ACC112 (cell line): ENCODE data around the gene NFKBIL1.
"Not testable (repeated sequence)": the region's sequence is repeated elsewhere in the genome, so short reads cannot be mapped to it uniquely, and the experiment has no call there.

ENCODE experiments used
- H2AFZ ChIP-seq: fragments of 200-600 bp; sonication (generic); one replicate; pipeline ENCODE4 v1.6.0; 2017; ENCODE audit warnings: antibody characterized with exemption, low read length; ENCODE audit not compliant: unreplicated experiment
- H3K27ac ChIP-seq: fragments of 200-600 bp; sonication (generic); 2 replicates; pipeline ENCODE4 v1.5.1; 2014; ENCODE audit warnings: low read depth, mild to moderate bottlenecking, antibody characterized with exemption, low read length, moderate library complexity
- H3K27me3 ChIP-seq: fragments of 200-600 bp; sonication (generic); 2 replicates; pipeline ENCODE4 v1.6.1; 2014; ENCODE audit warnings: mild to moderate bottlenecking, antibody characterized with exemption, low read length, moderate library complexity, mixed read lengths; ENCODE audit not compliant: insufficient read depth
- H3K36me3 ChIP-seq: fragments of 200-600 bp; sonication (generic); 2 replicates; pipeline ENCODE4 v1.6.1; 2016; ENCODE audit warnings: mild to moderate bottlenecking, antibody characterized with exemption, low read length, moderate library complexity, mixed read lengths; ENCODE audit not compliant: insufficient read depth
- H3K4me1 ChIP-seq: fragments of 200-600 bp; sonication (generic); one replicate; pipeline ENCODE4 v1.6.1; 2016; ENCODE audit warnings: low read length, mixed read lengths; ENCODE audit not compliant: insufficient read depth, unreplicated experiment, control insufficient read depth
- H3K4me3 ChIP-seq: fragments of 200-600 bp; sonication (generic); 2 replicates; pipeline ENCODE4 v1.5.1; 2014; ENCODE audit warnings: mild to moderate bottlenecking, low read depth, low read length
- H3K79me2 ChIP-seq: fragments of 200-600 bp; sonication (generic); one replicate; pipeline ENCODE4 v1.6.0; 2016; ENCODE audit warnings: low read length; ENCODE audit not compliant: control insufficient read depth, unreplicated experiment, insufficient read depth

The NFKBIL1 gene

GRCh38 chr6:31585491-31585890, 38.1 kb downstream of the NFKBIL1 start:
- Histone ChIP-seq H2AFZ (no peak overlapping the region), H3K4me3 (no peak overlapping the region), H3K27ac (no peak overlapping the region), H3K36me3 (no peaks in the 10 kb centered on the region), H3K79me2 (peaks cover 4% of the 10 kb centered on the region), H3K27me3 (no peaks in the 10 kb centered on the region), H3K4me1 (peaks cover 5% of the 10 kb centered on the region)

- no peak within 1 kb of the TSS for H2AFZ ChIP-seq
- peaks cover 4% of the 10 kb centered on the region for H3K79me2 ChIP-seq
- no peaks in the 10 kb centered on the region for H3K27me3 ChIP-seq
- H3K4me3 ChIP-seq: no peak within 1 kb of the TSS
- peaks cover 5% of the 10 kb centered on the region for H3K4me1 ChIP-seq
- no peak within 1 kb of the TSS for H3K27ac ChIP-seq
- no peaks in the 10 kb centered on the region for H3K36me3 ChIP-seq
Observed at GRCh38 chr6:31586008-31586407, 38.6 kb downstream of the NFKBIL1 start, which contains the start of gene LST1. Gene LST1 (plus strand): TSS chr6:31586277. CDS start chr6:31587300, 1,023 bp downstream.

DNA sequence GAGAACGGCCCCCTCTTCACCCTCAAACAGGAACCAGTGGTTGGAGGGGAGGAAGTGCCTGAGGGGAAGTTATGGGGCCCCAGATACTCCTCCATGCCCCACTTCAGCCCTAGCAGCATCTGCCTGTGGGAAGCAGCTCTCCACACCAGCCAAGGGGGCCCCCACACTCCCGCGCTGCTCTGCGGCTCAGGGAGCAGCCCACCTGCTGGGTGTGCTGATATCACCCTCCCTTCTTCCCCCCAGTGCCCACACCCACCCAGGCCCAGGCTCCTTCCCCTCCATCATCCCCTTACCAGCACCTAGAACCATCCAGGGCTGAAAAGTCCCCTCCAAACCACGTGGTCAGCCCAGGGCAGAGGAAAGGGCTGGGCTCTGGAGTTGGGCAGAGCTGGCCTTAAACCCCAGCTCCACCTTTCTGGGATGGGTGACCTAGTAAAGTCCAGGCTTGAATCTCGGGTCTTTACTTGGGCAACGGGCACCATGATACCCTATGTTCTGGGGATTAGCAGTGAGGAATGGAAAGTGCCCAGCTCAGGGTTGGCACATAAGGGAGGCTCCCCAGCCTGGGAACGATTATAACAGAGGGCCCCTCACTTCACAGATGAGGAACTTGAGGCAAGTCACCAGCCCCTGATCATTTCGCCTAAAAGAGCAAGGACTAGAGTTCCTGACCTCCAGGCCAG, 39.3 kb downstream of the NFKBIL1 start:
- Histone ChIP-seq H3K27me3 (no peaks in the 10 kb centered on the region), H2AFZ (no peak overlapping the region), H3K79me2 (no peaks in the 10 kb centered on the region), H3K27ac (no peak overlapping the region), H3K36me3 (no peaks in the 10 kb centered on the region), H3K4me1 (peaks cover 2% of the 10 kb centered on the region), H3K4me3 (no peak overlapping the region)

DNA sequence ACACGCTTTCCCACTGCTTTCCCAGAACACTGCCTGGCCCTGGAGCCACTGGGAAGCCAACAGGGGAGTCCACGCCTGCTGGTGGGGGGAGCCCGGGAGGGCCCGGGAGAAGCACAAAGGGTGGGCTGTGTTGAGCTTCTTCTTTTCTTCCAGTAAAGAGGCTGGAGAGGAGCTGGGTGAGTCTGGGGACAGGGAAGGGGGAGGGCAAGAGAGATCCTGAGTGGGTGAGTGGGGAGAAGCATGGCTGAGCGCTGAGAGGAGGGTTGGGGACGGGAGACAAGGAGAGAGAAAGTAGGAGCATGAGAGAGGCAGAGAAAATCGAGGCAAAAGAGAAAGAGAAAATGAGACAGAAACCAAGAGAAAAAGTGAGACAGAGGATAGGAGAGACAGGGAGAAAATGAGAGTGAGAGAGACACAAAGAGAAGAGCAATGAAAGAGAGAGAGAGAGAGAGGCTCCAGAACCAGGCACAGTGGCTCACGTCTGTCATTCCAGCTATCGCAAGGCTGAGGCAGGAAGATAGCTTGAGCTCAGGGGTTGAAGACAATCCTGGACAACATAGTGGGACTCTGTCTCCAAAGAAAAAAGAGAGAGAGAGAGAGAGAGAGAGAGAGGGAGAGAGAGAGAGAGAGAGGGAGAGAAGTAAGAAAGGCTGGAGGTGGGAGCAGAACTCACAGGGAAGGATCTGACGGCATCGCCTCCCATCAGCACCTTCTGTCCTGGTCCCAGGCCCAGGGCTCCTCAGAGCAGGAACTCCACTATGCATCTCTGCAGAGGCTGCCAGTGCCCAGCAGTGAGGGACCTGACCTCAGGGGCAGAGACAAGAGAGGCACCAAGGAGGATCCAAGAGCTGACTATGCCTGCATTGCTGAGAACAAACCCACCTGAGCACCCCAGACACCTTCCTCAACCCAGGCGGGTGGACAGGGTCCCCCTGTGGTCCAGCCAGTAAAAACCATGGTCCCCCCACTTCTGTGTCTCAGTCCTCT, 40.7 kb downstream of the NFKBIL1 start:
- Histone ChIP-seq H3K79me2 (no peaks in the 10 kb centered on the region), H2AFZ (no peak overlapping the region), H3K4me1 (no peaks in the 10 kb centered on the region), H3K27ac (no peak overlapping the region), H3K36me3 (no peaks in the 10 kb centered on the region), H3K27me3 (no peaks in the 10 kb centered on the region), H3K4me3 (no peak overlapping the region)

DNA sequence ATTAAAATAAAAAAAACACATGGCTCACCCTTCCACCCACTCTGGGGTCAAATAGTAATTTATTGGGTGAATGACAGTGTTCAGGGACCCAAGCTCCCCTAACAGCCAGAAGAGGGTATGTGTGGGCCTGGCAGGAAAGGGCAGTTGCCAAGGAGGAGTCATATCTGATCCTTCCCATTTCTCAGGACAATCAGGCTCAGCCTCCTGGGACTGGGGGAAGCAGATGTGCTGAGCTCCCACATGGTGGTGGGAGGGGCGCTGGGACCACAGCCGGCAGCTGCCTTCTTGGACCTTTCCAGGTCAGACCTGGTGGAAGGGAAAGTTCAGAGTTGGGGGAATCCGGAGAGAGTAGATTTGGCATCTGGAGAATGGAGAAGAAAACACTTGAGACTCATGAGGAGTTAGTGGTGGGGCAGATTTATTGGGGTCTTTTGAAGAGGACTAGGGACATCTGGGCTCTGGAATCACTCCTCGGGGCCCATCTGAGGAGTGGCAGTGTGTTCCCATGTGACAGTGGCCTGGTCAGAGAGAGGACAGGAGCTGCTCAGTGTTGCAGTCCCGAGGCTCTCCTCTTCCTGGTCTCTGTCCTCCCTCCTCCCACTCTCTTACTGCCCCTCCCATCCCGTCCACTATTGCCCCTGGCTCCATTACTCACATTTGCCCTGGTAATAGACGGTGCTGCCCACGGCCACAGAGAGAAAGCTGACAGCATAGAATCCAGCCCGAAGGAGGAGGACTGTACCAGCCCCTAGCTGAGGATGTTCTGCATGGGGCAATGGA, 41.7 kb downstream of the NFKBIL1 start:
- H3K27ac ChIP-seq: no peak overlapping the region
- no peaks in the 10 kb centered on the region for H3K27me3 ChIP-seq
- H3K4me3 ChIP-seq: no peak overlapping the region

DNA sequence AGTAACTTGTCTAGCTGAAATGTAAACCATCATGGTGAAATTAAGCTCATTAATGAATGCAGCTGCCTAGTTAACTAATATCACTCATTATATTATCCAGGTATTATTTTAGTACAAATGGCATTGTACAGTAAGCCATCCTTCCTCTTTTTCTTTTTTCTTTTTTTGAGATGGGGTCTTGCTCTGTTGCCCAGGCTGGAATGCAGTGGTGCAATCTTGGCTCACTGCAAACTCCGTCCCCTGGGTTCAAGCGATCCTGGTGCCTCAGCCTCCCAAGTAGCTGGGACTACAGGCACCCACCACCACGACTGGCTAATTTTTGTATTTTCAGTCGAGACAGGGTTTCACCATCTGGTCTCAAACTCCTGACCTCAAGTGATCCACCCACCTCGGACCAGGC, 43.3 kb downstream of the NFKBIL1 start:
- H3K27ac ChIP-seq, H3K4me3 ChIP-seq, H3K4me1 ChIP-seq, H3K27me3 ChIP-seq, H3K79me2 ChIP-seq, H2AFZ ChIP-seq, H3K36me3 ChIP-seq: not testable (repeated sequence)

More for the DNA sequence above, 41.7 kb downstream of the NFKBIL1 start:
- Histone ChIP-seq H3K79me2 (no peaks in the 10 kb centered on the region), H3K4me1 (no peaks in the 10 kb centered on the region), H3K36me3 (no peaks in the 10 kb centered on the region), H2AFZ (no peak overlapping the region)

DNA sequence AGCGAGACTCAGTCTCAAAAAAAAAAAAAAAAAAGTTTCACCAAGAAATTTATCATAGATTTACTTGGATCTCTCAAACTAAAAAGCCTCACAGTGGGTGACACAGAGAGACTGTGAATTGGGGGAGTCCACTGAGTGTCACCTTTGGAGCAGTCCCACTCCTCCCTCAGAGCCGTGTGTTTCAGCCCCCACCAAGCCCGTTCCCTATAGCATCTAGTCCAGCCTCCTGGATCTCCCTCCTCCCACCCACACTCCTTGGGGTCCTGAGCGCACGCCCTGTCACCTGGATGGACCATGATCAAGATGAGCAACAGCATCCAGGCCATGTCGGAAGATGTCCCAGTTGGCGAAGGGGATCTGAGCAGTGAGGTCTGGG, 45.0 kb downstream of the NFKBIL1 start:
- Histone ChIP-seq H3K36me3 (no peaks in the 10 kb centered on the region), H3K4me1 (no peaks in the 10 kb centered on the region), H3K79me2 (no peaks in the 10 kb centered on the region), H3K27ac (no peak overlapping the region), H3K27me3 (no peaks in the 10 kb centered on the region), H2AFZ (no peak overlapping the region), H3K4me3 (no peak overlapping the region)

DNA sequence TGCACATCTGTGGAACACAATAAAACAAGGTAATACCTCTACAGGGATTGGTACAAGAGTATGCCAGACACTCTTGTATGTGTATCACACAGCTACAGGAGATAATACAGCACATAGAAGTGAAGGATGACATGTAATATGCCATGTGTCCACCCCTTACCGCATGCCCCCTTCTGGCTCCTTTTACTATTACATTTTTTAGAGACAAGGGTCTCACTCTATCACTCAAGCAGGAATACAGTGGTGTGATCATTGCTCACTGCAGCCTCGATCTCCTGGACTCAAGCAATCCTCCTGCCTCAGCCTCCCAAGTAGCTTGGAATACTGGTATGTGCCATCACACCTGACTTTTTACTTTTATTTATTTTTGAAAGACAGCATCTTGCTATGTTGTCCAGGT, 49.6 kb downstream of the NFKBIL1 start:
- Histone ChIP-seq H3K79me2 (no peaks in the 10 kb centered on the region), H3K27me3 (no peaks in the 10 kb centered on the region), H3K4me1 (no peaks in the 10 kb centered on the region), H2AFZ (no peak overlapping the region), H3K36me3 (no peaks in the 10 kb centered on the region), H3K4me3 (no peak overlapping the region), H3K27ac (no peak overlapping the region)

- H3K36me3 ChIP-seq: no peaks in the 10 kb centered on the region
- no peaks in the 10 kb centered on the region for H3K4me1 ChIP-seq
- no peaks in the 10 kb centered on the region for H3K27me3 ChIP-seq
- H3K27ac ChIP-seq: no peak overlapping the region
- H2AFZ ChIP-seq: no peak overlapping the region
- no peak overlapping the region for H3K4me3 ChIP-seq
- no peaks in the 10 kb centered on the region for H3K79me2 ChIP-seq
Observed at GRCh38 chr6:31607317-31607716, 59.9 kb downstream of the NFKBIL1 start.
